Mucosa of rectum (tissue), 2 donors: ENCODE data around the gene FAR2.

Source experiments
- H3K27ac ChIP-seq, 2 donors: one replicate each; pipeline ENCODE4 v1.7.0; 2013; ENCODE audit warnings: inconsistent platforms in 2 of 2, low read depth in 2 of 2, low read length in 2 of 2
- H3K27me3 ChIP-seq, 2 donors: one replicate each; pipeline ENCODE4 v1.7.0; 2013; ENCODE audit warnings: low read length in 2 of 2; ENCODE audit not compliant: control insufficient read depth in 2 of 2, insufficient read depth in 2 of 2
- H3K36me3 ChIP-seq, 2 donors: one replicate each; pipeline ENCODE4 v1.7.0; 2013; ENCODE audit warnings: low read length in 2 of 2; ENCODE audit not compliant: control insufficient read depth in 2 of 2, insufficient read depth in 2 of 2
- H3K4me1 ChIP-seq, 2 donors: one replicate each; pipeline ENCODE4 v1.7.0; 2013; ENCODE audit warnings: low read length in 2 of 2, mild to moderate bottlenecking in 1 of 2; ENCODE audit not compliant: control insufficient read depth in 2 of 2, insufficient read depth in 2 of 2
- H3K4me3 ChIP-seq, 2 donors: one replicate each; pipeline ENCODE4 v1.7.0; 2013; ENCODE audit warnings: low read length in 2 of 2
- H3K9ac ChIP-seq, 2 donors: one replicate each; pipeline ENCODE4 v1.7.0; 2013; ENCODE audit warnings: low read length in 2 of 2, low read depth in 1 of 2, mild to moderate bottlenecking in 1 of 2
- H3K9me3 ChIP-seq, 2 donors: one replicate each; pipeline ENCODE4 v1.7.0; 2013; ENCODE audit warnings: low read length in 2 of 2; ENCODE audit not compliant: control insufficient read depth in 2 of 2
- donor health status: healthy.
- donor health status: Normal muscosa, but diverticular disease.

Gene FAR2

DNA sequence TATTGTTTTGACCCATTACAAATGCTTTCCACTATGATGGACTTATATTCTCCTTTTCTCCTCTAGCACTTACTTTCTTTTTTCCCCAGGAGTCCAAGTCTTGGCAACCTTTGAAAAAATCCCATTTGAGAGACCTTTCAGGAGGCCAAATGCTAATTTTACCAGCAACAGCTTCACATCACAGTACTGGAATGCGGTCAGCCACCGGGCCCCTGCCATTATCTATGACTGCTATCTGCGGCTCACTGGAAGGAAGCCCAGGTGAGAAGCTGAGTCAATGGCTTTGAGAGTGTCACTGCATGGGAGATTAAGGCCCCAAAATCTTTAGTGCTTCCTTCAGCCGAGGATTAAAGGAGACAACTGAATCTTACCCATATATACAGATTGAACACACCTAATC, 167.7 kb downstream of the FAR2 start:
- Histone ChIP-seq H3K4me1 (peaks cover 0 to 4% of the 10 kb centered on the region in 2 donors), H3K4me3 (no peak overlapping the region), H3K27ac (no peak overlapping the region), H3K9ac (no peak overlapping the region), H3K27me3 (no peaks in the 10 kb centered on the region), H3K9me3 (no peaks in the 10 kb centered on the region), H3K36me3 (peaks cover 4 to 11% of the 10 kb centered on the region in 2 donors)

GRCh38 chr12:29317556-29318363, 168.7 kb downstream of the FAR2 start:
- Histone ChIP-seq H3K9ac (no peak overlapping the region), H3K9me3 (no peaks in the 10 kb centered on the region)

GRCh38 chr12:29320295-29321085, 171.4 kb downstream of the FAR2 start:
- Histone ChIP-seq H3K27ac (no peak overlapping the region), H3K4me3 (no peak overlapping the region), H3K36me3 (peaks cover 0 to 10% of the 10 kb centered on the region in 2 donors)

More at GRCh38 chr12:29317556-29318363, 168.7 kb downstream of the FAR2 start:
- H3K36me3 ChIP-seq, result peaks cover 0 to 10% of the 10 kb centered on the region in 2 donors
- no peak overlapping the region for H3K27ac ChIP-seq
- peaks cover 0 to 4% of the 10 kb centered on the region in 2 donors for H3K4me1 ChIP-seq
- no peaks in the 10 kb centered on the region for H3K27me3 ChIP-seq
- no peak overlapping the region for H3K4me3 ChIP-seq

DNA sequence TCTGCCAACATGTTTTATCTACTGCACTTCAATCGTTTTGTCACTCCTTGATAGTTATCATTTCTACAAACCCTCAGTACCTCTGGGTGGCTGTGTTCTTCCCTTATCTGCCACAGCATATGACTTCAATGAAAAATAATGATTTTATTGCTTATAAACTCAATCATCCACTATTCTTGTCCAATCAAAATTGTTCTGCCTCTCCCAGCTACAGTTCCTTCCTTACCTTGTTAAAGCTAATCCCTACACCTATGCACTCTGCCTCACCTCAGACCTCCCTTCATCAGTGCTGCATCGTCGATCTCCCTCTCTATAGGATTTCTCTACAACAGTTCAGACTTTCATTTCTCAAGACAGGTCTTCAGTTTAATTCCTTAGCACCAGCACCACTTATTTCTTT, 173.1 kb downstream of the FAR2 start:
- H3K9ac ChIP-seq, result no peak overlapping the region
- peaks cover 0 to 10% of the 10 kb centered on the region in 2 donors for H3K36me3 ChIP-seq
- H3K27ac ChIP-seq, result no peak overlapping the region
- H3K9me3 ChIP-seq, result no peaks in the 10 kb centered on the region
- no peak overlapping the region for H3K4me3 ChIP-seq
- no peaks in the 10 kb centered on the region for H3K27me3 ChIP-seq
- H3K4me1 ChIP-seq, result peaks cover 0 to 4% of the 10 kb centered on the region in 2 donors

More at GRCh38 chr12:29320295-29321085, 171.4 kb downstream of the FAR2 start:
- Histone ChIP-seq H3K9me3 (no peaks in the 10 kb centered on the region), H3K27me3 (no peaks in the 10 kb centered on the region), H3K9ac (no peak overlapping the region), H3K4me1 (peaks cover 0 to 4% of the 10 kb centered on the region in 2 donors)

- Histone ChIP-seq H3K4me3 (no peak overlapping the region), H3K27ac (no peak overlapping the region), H3K9me3 (no peaks in the 10 kb centered on the region), H3K9ac (no peak overlapping the region), H3K36me3 (peaks cover 0 to 10% of the 10 kb centered on the region in 2 donors), H3K27me3 (no peaks in the 10 kb centered on the region), H3K4me1 (no peaks in the 10 kb centered on the region)
Measured at GRCh38 chr12:29329411-29329810, 180.3 kb downstream of the FAR2 start.

DNA sequence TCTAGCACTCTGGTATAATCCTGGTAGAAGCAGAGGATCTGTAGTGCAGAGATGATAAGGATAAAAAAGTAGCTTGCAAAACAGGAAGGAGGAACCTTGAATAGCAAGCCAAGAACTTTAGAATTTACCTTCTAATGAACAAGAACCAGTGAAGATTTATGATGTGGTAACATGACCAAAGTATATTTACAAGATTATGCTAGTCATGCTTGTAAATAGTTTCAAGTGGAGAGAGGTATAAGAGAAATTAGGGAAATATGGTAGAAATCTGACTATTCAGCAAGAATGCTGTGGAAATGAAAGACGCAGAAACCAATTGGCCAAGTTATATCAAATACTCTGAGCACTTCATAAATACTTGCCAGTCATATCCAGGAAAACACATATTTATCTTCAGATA, 184.1 kb downstream of the FAR2 start:
- peaks cover 0 to 14% of the 10 kb centered on the region in 2 donors for H3K36me3 ChIP-seq
- no peak overlapping the region for H3K27ac ChIP-seq
- no peaks in the 10 kb centered on the region for H3K9me3 ChIP-seq

DNA sequence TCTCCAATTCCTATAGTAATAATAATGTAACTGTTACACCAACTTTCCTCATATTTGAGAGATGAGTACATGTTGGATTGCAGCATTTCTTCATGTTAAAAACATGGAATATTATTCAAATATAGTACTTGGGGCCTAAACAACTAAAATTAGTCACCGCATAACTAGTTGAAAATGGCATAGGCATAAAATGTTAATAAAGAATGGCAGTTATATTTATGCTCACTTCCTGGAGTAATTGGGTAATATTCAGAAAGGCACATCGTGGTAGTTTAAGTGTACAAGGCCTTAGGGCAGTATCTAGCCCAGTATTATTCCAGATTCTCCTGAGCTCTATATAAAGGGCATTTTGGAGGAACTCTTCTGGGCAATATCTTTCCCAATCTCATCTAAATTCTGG, 185.9 kb downstream of the FAR2 start:
- Histone ChIP-seq H3K9ac (no peak overlapping the region), H3K27ac (no peak overlapping the region), H3K36me3 (peaks cover 3 to 18% of the 10 kb centered on the region in 2 donors), H3K9me3 (no peaks in the 10 kb centered on the region), H3K4me1 (no peaks in the 10 kb centered on the region), H3K27me3 (no peaks in the 10 kb centered on the region), H3K4me3 (no peak overlapping the region)

More for the DNA sequence above, 184.1 kb downstream of the FAR2 start:
- Histone ChIP-seq H3K4me3 (no peak overlapping the region), H3K27me3 (no peaks in the 10 kb centered on the region), H3K9ac (no peak overlapping the region), H3K4me1 (no peaks in the 10 kb centered on the region)

DNA sequence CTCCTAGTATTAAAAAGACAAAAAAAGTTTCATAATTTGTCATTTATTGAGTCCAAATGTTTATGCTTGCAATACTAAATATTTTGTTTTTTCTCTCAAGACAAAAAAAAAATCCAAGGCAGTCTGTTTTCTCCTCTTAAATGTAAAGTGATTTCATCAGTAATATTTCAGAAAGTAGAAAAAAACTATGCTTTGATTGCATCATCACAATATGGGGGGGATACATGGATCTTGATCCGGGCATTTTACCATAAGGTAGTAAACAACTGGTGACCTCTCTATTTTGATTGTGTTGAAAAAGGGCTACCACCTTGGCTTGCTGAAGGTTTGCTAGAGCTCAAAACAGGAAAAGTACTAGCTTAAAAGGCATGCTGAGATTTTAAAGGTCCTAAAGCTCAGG, 188.2 kb downstream of the FAR2 start:
- no peak overlapping the region for H3K9ac ChIP-seq
- H3K27ac ChIP-seq, result no peak overlapping the region
- H3K4me3 ChIP-seq, result no peak overlapping the region
- peaks cover 17 to 19% of the 10 kb centered on the region in 2 donors for H3K36me3 ChIP-seq
- H3K4me1 ChIP-seq, result no peaks in the 10 kb centered on the region
- no peaks in the 10 kb centered on the region for H3K27me3 ChIP-seq
- H3K9me3 ChIP-seq, result no peaks in the 10 kb centered on the region

DNA sequence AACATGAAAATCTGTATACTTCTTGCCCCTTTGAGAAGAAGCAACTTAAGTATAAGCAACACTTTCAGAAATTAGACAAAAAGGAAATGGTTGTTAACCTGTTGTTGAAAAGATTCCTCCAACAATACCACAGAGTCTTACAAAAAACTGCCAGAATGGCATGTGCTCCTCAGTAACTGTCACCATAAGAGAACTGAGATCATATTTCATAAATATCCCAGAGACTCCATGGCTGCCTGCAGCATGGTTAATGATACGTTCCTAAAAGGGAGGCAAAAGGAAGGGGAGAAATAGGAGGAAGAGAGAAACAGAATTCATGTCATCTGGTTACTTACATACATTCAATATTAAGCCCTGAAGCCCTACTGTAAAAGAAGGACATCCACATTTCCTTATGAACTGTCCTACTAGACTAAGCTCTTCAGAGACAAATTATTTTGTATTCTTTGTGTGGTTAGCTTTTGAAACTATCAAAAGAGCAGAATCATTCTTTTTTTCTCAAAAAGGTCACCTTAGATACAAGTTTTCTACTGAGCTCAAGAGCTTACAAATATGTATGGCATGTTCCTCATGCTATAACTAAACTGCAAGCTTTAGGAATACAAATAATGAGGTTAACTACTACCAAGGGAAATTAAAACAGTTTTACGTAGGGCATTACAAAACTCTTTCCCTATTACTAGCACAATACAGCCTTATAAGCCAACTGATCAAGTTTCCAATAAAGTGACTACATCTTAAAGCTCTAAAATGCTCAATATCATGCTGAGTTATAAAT, 194.1 kb downstream of the FAR2 start:
- H3K9ac ChIP-seq, result no peak overlapping the region
- H3K27me3 ChIP-seq, result no peaks in the 10 kb centered on the region
- peaks cover 0 to 6% of the 10 kb centered on the region in 2 donors for H3K4me1 ChIP-seq
- H3K4me3 ChIP-seq, result no peak overlapping the region
- no peak overlapping the region for H3K27ac ChIP-seq
- H3K36me3 ChIP-seq, result peaks cover 25 to 29% of the 10 kb centered on the region in 2 donors
- H3K9me3 ChIP-seq, result no peaks in the 10 kb centered on the region
